Adrenal gland (tissue), 12 donors: ENCODE results near the gene COMMD4. TPM values are rescaled to one million over a fixed set of nuclear protein-coding genes. Genes with fewer than 3 reads are reported as not detected.

Experiments used
- DNase-seq, 7 donors: peaks; one replicate each; pipeline ENCODE4 v3.0.0-alpha.2; 2019 to 2020
- H3K27ac ChIP-seq, 5 donors: fragments of 200-600 bp; sonication (generic) in 4 of 5; 1 replicate in 3 of 5; 2 replicates in 2 of 5; pipeline versions ENCODE4 v1.5.1 to v1.8.0; 2016 to 2020; ENCODE audit warnings: mild to moderate bottlenecking in 1 of 5
- H3K27me3 ChIP-seq: fragments of 200-600 bp; 2 replicates; pipeline ENCODE4 v1.8.0; 2021
- H3K36me3 ChIP-seq, 2 donors: fragments of 200-600 bp; replicated peaks in 1 of 2; 1 replicate in 1 of 2; 2 replicates in 1 of 2; pipeline versions ENCODE4 v1.5.1 to v1.8.0; 2018 to 2022
- H3K4me1 ChIP-seq, 2 donors: fragments of 200-600 bp; replicated peaks in 1 of 2; 1 replicate in 1 of 2; 2 replicates in 1 of 2; pipeline versions ENCODE4 v1.5.1 to v1.8.0; 2018 to 2021
- H3K4me3 ChIP-seq, 4 donors: fragments of 200-600 bp; sonication (generic) in 3 of 4; one replicate each; pipeline ENCODE4 v1.5.1; 2016 to 2018
- H3K9me3 ChIP-seq, 3 donors: fragments of 200-600 bp; sonication (generic) in 1 of 3; replicated peaks in 1 of 3; 1 replicate in 2 of 3; 2 replicates in 1 of 3; pipeline versions ENCODE4 v1.5.1 to v1.8.0; 2016 to 2021
- POLR2A ChIP-seq, 2 donors: fragments of 450-650 bp; IDR thresholded peaks; one replicate each; pipeline ENCODE4 v1.6.1; 2017; ENCODE audit warnings: antibody characterized with exemption in 2 of 2, mild to moderate bottlenecking in 2 of 2, moderate library complexity in 1 of 2
- WGBS, 4 donors: extraction: QIAGEN DNeasy Blood & Tissue Kit in 2 of 4; methylation state at CpG; one replicate each; pipeline versions ENCODE4 v1.1.5 to v1.1.7; 2013 to 2017; 5-methylcytosine and 5-hydroxymethylcytosine counted together
- intact Hi-C, 2 donors: fragments of 100-400 bp; cut with DNase I; formaldehyde crosslinking; loops; one replicate each; pipeline versions ENCODE4 v1.14.1 to v1.15.0; 2022 to 2023
- polyA plus RNA-seq, 3 donors: library from polyadenylated mRNA; stranded (reverse); fragments of 200-250 nt in 2 of 3; fragments of 350-450 nt in 1 of 3; fragmentation: Illumina TruSeq in 1 of 3; extraction: RNeasy Lipid Tissue Mini Kit (QIAGEN cat#74804) in 1 of 3; gene quantifications; one replicate each; pipeline ENCODE4 v1.2.3, GENCODE V29; 2013 to 2014
- total RNA-seq, 9 donors: library from RNA; depleted of rRNA in 4 of 9; stranded (reverse); fragments of >200 nt in 4 of 9; fragments of 120-200 nt in 1 of 9; fragmentation: NEBNext Ultra II Directional in 1 of 9; extraction: Animal tissue kit (Norgen Biotek cat#: 25700) in 1 of 9; gene quantifications; one replicate each; pipeline versions ENCODE4 v1.1.0 to v1.2.4, GENCODE V29; 2013 to 2023
- TF ChIP-seq, protein P1 (sequence below), 6 experiments: fragments of 450-650 bp in 4 of 6; fragments of 200-600 bp in 2 of 6; sonication (generic) in 1 of 6; IDR thresholded peaks; 1 replicate in 5 of 6; 2 replicates in 1 of 6; pipeline versions ENCODE4 v1.5.1 to v1.8.0; 2016 to 2021; ENCODE audit warnings: antibody characterized with exemption in 6 of 6, mild to moderate bottlenecking in 2 of 6, moderate library complexity in 1 of 6
- donor health status: healthy with polysubstance abuse.
- donor health status: Bipolar disorder and iron deficiency.
- donor health status: DM: yes; HTN: yes; CAD: no.
- donor health status: DM: no; HTN: no; CAD: no.
- donor health status: DM: no; HTN: no; CAD: no.
- donor health status: DM: yes; HTN: yes; CAD: no.

COMMD4 gene
- total and polyA plus RNA-seq, 12 donors: 35.9 to 254 (median 126) TPM

DNA sequence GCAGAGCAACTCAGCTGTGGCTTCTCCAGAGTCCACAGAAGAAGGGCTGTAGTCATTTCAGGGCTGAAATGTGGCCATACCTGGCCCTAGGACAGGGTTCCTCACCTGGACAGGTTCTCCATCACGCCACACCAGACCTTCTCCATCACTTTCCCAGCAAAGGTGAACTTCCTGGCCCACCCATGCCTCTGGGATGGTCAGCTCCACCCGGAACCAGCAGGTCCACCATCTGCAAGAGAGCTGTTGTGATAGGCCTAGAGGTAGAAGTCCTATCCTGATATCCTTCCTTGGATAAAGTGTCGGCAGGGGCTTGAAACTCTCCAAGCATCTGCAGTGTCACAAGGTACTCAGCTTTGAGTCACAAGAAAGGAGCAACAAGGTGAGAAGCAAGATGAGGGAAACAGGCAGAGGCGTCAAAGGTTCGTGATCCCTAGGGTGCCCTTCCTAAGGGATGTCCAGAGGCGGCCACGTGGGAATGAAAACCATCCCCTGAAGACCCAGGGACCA lies 31.6 kb downstream of the COMMD4 start:
- peaks cover 12 to 25% of the 10 kb centered on the region in 2 donors for H3K4me1 ChIP-seq
- intact Hi-C loops: no loop called here
- peak overlapping the region in 4 of 5 donors; percentile 97 to 100 (median 98) for H3K27ac ChIP-seq
- peak overlapping the region in 2 of 4 donors; percentile 83 to 99 for H3K4me3 ChIP-seq
- no peaks in the 10 kb centered on the region for H3K9me3 ChIP-seq
- DNase-seq: peak in 3 of 7 donors; percentile 27 to 33 (median 28)
- TF ChIP-seq, protein P1, sequence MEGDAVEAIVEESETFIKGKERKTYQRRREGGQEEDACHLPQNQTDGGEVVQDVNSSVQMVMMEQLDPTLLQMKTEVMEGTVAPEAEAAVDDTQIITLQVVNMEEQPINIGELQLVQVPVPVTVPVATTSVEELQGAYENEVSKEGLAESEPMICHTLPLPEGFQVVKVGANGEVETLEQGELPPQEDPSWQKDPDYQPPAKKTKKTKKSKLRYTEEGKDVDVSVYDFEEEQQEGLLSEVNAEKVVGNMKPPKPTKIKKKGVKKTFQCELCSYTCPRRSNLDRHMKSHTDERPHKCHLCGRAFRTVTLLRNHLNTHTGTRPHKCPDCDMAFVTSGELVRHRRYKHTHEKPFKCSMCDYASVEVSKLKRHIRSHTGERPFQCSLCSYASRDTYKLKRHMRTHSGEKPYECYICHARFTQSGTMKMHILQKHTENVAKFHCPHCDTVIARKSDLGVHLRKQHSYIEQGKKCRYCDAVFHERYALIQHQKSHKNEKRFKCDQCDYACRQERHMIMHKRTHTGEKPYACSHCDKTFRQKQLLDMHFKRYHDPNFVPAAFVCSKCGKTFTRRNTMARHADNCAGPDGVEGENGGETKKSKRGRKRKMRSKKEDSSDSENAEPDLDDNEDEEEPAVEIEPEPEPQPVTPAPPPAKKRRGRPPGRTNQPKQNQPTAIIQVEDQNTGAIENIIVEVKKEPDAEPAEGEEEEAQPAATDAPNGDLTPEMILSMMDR (IDR thresholded peaks at IDR 0.05): no peak
- TF ChIP-seq POLR2A (IDR thresholded peaks at IDR 0.05): no peak
- WGBS, 4 donors: 38 to 47% (median 45%) methylated on average over 7 of the region's 7 CpGs
- no peaks in the 10 kb centered on the region for H3K27me3 ChIP-seq
- H3K36me3 ChIP-seq: peaks cover 0 to 56% of the 10 kb centered on the region in 2 donors

DNA sequence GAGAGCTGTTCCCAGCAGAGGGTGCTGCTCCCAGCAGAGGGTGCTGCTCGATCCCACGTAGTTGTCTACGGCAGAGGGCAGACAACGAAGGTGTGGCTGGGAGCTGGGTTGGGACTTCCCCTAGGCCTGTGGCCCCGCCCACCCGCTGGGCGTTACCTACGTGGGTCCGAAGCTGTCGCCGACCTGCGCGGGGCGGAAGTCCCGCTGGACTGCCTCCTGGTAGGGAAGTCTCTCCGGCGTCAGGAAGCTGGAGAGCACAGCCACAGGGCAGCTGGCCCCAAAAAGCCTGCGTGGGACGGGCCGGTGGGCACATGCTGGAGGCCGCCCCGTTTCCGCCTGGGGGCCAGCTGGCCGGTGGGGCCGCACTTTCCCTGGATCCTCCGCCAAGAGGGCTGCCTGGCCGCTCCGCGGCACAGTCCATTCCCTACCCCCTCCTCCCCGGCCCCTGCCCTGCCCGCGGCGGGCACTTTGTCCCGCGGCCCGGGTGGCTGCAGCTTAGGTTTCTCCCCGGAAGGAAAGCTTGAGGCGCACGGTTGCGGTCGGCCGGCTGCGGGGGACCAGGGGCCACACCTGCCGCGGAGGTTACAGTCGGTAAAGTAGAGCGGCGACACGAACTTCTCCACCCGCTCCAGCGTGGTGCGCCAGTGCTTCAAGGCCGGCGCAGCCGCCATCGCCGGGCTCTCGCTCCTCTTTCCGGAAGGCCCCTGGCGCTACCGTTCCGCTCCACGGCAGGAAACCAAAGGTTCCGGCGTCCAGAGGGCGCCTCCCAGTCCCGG lies 32.2 kb downstream of the COMMD4 start, which contains the start of gene MAN2C1:
Gene MAN2C1, minus strand, starts transcription at position 695 of the 776 bp plus-strand sequence. Its CDS starts 24 bp downstream, at position 671.
- Histone ChIP-seq H3K9me3 (no peaks in the 10 kb centered on the region), H3K27me3 (no peaks in the 10 kb centered on the region), H3K4me3 (peak within 1 kb of the TSS; percentile 32 to 99 (median 83)), H3K4me1 (peaks cover 7 to 20% of the 10 kb centered on the region in 2 donors), H3K27ac (peak within 1 kb of the TSS; percentile 78 to 100 (median 98)), H3K36me3 (peaks cover 0 to 62% of the 10 kb centered on the region in 2 donors)
- DNase-seq: peak; percentile 97 to 99 (median 98)
- intact Hi-C loops: no loop called here
- TF ChIP-seq, protein P1 (IDR thresholded peaks at IDR 0.05): peak; percentile 29 to 79 (median 65)
- peak; percentile 94 to 98 for TF ChIP-seq POLR2A (IDR thresholded peaks at IDR 0.05)
- 0% methylated on average over 5 to 67 of the region's 67 CpGs for WGBS, 4 donors

DNA sequence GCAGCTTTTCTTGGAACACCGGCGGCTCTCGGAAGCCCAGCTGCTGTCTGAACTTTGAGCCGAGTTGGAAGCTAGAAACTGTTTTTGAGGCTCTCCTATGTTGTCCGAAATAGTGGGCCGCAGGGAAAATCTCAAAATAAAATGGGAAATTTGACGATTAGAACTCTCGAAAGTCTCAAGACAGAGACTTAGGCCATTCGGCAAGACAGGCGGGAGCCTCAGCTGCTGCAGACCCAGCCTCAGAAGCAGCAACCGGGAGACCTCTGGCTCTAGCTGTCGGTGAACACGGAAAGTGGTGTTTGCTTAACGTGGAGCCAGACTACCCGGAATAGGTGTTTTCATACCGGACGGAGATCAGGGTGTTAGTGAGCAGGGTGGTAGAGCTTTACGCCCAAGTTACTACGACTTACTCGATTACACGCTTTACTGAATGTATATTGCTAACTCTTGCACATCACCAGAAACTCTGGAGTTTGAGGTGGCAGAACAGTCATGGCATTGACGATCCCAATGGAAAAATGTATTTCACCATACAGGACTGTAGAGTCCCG lies 32.9 kb downstream of the COMMD4 start:
- Histone ChIP-seq H3K4me3 (peak overlapping the region; percentile 32 to 99 (median 83)), H3K27ac (peak overlapping the region; percentile 78 to 100 (median 98)), H3K27me3 (no peaks in the 10 kb centered on the region), H3K36me3 (peaks cover 0 to 65% of the 10 kb centered on the region in 2 donors), H3K9me3 (no peaks in the 10 kb centered on the region), H3K4me1 (peaks cover 7 to 20% of the 10 kb centered on the region in 2 donors)
- peak in 2 of 7 donors; percentile 27 to 66 for DNase-seq
- TF ChIP-seq, protein P1 (IDR thresholded peaks at IDR 0.05): no peak
- TF ChIP-seq POLR2A (IDR thresholded peaks at IDR 0.05): no peak
- intact Hi-C loops: no loop called here
- 2 to 5% (median 4%) methylated on average over 18 to 23 of the region's 23 CpGs for WGBS, 4 donors
